Epithelial cell of esophagus (primary cell): ENCODE measurements around the gene PARP16.
"Not testable (repeated sequence)": the region's sequence is repeated elsewhere in the genome, so short reads cannot be mapped to it uniquely, and the experiment has no call there.

Experiments
- DNase-seq: peaks from one replicate; pipeline ENCODE4 v3.0.0; 2010; ENCODE audit warnings: low read depth
- H3K4me3 ChIP-seq: 2 replicates; pipeline ENCODE4 v1.5.1; 2011; ENCODE audit warnings: mild to moderate bottlenecking, low read length, control low read depth
- TF ChIP-seq, protein P1 (sequence below): IDR thresholded peaks from 2 replicates; pipeline ENCODE4 v1.5.1; 2011; ENCODE audit warnings: low read depth, mild to moderate bottlenecking, low read length, control low read depth, inconsistent platforms; ENCODE audit not compliant: insufficient read depth; ENCODE audit errors: missing control alignments

PARP16 gene

DNA sequence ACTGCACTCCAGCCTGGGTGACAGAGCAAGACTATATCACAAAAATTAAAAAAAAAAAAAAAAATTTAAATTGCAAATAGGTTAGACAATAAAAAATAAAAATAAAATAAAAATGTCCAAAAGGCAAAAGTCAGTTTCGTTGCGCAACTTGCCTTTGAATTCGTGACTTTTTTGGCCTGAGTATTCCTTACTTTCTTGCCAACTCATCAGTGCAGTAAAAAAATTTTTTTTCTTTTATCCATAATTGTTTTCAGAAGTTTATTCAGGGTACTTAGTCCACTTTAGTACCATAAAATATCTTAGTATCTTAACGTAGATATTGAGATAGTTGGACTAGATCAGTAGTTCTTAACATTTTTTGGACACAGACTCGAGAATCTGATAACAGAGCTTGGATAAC lies 53.0 kb downstream of the PARP16 start:
- DNase-seq: no peak
- TF ChIP-seq, protein P1, sequence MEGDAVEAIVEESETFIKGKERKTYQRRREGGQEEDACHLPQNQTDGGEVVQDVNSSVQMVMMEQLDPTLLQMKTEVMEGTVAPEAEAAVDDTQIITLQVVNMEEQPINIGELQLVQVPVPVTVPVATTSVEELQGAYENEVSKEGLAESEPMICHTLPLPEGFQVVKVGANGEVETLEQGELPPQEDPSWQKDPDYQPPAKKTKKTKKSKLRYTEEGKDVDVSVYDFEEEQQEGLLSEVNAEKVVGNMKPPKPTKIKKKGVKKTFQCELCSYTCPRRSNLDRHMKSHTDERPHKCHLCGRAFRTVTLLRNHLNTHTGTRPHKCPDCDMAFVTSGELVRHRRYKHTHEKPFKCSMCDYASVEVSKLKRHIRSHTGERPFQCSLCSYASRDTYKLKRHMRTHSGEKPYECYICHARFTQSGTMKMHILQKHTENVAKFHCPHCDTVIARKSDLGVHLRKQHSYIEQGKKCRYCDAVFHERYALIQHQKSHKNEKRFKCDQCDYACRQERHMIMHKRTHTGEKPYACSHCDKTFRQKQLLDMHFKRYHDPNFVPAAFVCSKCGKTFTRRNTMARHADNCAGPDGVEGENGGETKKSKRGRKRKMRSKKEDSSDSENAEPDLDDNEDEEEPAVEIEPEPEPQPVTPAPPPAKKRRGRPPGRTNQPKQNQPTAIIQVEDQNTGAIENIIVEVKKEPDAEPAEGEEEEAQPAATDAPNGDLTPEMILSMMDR: no peak
- no peak overlapping the region for H3K4me3 ChIP-seq

DNA sequence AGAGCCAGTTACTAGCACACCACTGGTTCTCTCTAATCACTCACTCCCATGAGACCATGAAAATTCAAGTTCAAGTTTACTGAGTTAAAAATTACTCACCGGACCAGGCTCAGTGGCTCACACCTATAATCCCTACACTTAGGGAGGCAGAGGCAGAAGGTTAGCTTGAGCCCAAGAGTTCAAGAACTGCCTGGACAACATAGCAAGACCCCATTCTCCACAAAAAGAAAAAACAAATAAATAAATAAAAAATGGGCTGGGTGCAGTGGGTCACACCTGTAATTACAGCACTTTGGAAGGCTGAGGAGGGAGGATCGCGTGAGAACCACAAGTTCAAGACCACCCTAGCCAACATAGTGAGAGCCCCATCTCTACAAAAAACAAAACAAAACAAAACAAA lies 54.2 kb downstream of the PARP16 start:
- DNase-seq: no peak
- H3K4me3 ChIP-seq: no peak overlapping the region
- TF ChIP-seq, protein P1: no peak

DNA sequence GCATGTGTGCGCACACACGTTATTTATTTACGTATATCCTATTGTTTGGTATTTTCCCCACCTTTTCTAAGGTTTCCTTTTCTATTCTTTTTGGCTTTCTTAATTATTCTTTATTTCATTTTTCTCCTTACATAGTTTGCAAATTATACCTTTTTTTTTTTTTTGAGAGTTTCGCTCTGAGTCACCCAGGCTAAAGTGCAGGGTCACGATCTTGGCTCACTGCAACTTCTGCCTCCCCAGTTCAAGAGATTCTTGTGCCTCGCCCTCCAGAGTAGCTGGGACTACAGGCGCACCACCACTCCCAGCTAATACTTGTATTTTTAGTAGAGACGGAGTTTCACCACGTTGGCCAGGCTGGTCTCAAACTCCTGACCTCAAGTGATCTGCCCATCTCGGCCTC lies 55.4 kb downstream of the PARP16 start:
- H3K4me3 ChIP-seq: no peak overlapping the region
- TF ChIP-seq, protein P1: no peak
- no peak for DNase-seq

DNA sequence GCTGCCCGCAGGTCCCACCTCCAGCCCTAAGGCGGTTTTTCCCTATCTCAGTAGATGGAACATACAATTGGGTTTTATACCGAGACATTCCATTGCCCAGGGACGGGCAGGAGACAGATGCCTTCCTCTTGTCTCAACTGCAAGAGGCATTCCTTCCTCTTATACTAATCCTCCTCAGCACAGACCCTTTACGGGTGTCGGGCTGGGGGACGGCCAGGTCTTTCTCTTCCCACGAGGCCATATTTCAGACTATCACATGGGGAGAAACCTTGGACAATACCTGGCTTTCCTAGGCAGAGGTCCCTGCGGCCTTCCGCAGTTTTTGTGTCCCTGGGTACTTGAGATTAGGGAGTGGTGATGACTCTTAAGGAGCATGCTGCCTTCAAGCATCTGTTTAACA lies 59.8 kb downstream of the PARP16 start:
- DNase-seq, H3K4me3 ChIP-seq: not testable (repeated sequence)

DNA sequence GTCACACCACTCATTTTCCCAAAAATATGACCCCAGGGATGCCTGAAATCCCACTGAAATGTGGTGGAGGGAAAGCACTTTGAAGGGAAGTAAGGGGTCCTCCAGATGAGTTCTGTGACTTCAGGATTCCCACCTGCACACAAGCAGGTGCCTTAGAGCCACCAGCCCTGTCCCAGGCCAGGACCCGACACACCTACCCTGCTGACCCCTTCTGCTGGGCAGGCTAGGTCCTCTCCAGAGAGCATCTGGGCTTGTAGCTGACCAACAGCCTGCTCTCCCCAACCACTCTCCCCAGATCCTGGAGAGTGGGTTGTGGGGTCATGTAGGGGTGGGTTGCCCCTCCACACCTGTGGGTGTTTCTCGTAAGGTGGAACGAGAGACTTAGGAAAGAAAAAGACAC lies 60.5 kb downstream of the PARP16 start:
- no peak overlapping the region for H3K4me3 ChIP-seq
- TF ChIP-seq, protein P1: no peak
- no peak for DNase-seq

DNA sequence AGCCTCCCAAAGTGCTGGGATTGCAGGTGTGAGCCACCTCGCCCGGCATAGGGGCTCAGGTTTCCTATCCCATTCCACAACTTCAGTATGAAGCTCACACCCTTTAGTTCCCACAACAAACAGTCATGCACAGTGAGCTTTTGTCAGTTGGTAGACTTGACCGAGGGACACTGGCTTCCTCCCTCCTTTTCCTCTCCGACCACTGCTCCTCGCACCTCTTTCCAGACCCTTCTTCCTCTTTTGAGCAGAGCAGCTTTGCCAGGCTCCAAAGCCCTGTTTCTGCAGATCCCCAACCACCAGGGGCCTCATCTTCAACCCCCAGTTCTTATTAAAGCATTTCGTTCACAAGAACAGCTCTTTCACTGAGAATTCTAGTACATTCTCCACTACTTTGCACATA lies 62.7 kb downstream of the PARP16 start:
- TF ChIP-seq, protein P1: no peak
- H3K4me3 ChIP-seq: no peak overlapping the region
- DNase-seq: no peak

DNA sequence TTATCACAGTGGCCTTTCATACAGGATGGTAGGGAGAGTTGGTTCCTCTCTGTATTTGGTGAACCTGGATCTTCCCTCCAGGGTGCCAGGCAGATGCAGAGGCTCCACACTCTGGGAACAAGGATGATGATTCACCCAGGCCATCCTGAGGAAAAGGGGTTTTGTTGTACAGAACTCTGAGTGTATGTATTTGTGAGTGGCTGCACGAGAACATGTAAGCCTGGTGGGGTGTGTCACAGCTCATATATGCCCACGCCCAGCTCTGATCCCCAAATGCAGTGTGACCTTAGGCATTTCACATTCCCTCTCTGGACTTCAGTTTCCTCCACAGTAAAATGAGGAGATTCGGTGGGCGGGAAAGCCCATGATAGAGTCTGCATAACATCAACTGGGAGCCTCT lies 63.8 kb downstream of the PARP16 start:
- peak; percentile 24 for DNase-seq
- TF ChIP-seq, protein P1: no peak
- H3K4me3 ChIP-seq: no peak overlapping the region

DNA sequence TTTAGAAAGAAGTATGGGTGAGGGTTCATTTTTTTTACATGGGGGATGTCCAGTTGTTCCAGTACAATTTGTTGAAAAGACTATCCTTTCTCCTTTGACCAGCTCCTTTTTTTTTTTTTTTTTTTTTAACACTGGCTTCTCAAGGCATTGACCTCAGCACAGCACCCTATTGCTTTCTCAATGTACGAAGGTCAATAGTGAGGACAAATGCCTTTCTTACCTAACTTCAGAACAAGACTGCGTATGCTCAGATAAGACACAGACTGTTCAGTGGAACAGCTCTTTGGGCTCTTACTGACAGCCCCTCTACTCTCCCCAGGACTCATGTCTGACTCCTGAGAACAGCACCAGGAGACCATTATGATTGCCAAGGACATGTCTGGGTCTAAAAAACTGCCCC lies 65.0 kb downstream of the PARP16 start:
- no peak overlapping the region for H3K4me3 ChIP-seq
- DNase-seq: no peak
- TF ChIP-seq, protein P1: no peak
